Stimulated activated naive CD4-positive, alpha-beta T cell treated with Interleukin-2 at 50 U/mL for 16 hours (primary cell): ENCODE measurements around the gene BRD3.
"Not testable (repeated sequence)": the region's sequence is repeated elsewhere in the genome, so short reads cannot be mapped to it uniquely, and the experiment has no call there.

ENCODE experiments used
- DNase-seq: peaks from one replicate; lab custom pipeline; 2025; lab: John Stamatoyannopoulos, UW

BRD3 gene

DNA sequence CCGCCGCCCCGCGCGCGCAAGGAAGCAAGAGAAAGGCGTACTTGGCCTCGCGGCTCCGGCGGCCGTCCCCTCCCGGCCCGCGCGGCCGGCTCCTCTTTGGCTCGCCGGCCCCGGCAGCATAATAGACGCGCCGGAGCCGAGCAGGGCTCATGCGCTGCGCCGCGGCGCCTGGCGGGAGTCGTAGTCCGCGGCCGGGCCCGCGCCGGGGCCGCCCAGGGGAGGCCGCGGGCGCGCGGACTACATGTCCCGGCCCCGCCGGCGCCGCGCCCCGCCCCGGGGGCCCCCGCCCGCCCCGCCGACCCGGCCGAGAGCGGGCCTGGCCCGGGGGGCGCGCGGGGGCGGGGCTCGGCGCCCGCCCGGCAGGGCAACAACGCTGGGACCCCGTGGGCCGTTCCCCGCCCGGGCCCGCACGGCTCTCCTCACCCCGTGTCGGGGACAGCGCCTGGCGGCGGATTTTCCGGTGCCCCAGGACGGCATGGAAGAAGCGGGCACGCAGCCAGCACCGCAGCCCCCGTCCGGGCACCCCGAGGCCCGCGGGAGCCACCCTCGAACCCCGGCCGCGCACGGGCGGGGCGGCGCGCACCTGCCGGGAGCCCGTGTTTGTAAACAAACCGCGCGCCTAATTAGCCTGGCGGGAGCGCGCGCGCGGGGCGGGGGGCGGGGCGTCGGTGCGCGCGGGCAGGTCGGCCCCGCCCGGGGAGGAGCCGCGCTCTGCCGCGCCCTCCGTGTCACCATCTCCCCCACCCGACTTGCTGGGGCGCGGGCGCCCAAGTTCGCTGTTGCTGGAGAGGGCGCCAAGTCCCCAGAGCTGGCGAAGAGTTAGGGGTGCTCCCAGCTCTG lies at the start of gene BRD3:
BRD3 (minus strand) TSS at position 123 of the 840 bp plus-strand sequence. CDS start 14,549 bp downstream, outside the sequence.
- DNase-seq = peak; percentile 72

DNA sequence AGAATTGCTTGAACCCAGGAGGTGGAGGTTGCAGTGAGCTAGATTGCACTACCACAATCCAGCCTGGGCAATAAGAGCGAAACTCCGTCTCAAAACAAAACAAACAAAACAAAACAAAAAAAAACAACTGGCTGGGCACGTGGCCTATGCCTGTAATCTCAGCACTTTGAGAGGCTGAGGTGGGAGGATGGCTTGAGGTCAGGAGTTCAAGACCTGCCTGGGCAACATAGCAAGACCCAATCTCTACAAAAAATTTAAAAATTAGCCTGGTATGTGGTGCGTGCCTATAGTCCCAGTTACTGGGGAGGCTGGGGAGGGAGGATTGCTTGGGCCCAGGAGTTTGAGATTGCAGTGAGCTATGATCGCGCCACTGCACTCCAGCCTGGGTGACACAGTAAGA lies 44.7 kb upstream of the BRD3 start:
- no peak for DNase-seq

GRCh38 chr9:134111064-134111463 lies 43.2 kb upstream of the BRD3 start:
- DNase-seq = no peak

DNA sequence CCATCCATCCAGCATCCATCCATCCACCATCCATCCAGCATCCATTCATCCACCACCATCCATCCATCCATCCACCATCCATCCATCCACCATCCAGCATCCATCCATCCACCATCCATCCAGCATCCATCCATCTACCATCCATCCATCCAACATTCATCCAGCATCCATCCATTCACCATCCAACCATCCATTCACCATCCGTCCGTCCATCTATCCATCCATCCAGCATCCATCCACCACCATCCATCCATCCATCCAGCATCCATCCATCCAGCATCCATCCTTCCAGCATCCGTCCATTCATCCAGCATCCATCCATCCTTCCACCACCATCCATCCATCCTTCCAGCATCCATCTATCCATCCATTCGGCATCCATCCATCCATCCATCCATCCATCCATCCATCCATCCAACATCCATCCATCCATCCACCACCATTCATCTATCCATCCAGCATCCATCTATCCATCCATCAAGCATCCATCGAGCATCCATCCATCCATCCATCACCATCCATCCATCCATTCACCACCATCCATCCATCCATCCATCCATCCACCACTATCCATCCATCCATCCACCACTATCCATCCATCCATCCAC lies 35.7 kb upstream of the BRD3 start:
- DNase-seq = no peak

- no peak for DNase-seq
Measured at GRCh38 chr9:134101623-134102149, 33.9 kb upstream of the BRD3 start.

DNA sequence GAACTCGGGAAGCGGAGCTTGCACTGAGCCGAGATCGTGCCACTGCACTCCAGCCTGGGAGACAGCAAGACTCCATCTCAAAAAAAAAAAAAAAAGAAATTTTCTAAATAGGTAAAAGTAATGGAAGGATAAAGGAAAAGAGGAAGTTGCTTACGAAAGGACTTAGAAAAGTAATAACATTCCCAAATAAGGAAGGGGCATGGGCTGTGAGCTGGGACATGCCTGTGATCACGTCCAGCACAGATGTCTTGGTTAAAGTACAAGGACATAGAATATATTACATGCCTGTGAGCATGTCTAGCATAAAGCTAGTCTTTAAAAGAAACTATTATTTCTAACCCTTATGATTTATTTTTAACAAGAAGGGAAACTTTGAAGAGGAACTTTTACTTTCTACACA lies 33.3 kb upstream of the BRD3 start:
- not testable (repeated sequence) for DNase-seq

GRCh38 chr9:134100040-134100439 lies 32.2 kb upstream of the BRD3 start:
- no peak for DNase-seq

DNA sequence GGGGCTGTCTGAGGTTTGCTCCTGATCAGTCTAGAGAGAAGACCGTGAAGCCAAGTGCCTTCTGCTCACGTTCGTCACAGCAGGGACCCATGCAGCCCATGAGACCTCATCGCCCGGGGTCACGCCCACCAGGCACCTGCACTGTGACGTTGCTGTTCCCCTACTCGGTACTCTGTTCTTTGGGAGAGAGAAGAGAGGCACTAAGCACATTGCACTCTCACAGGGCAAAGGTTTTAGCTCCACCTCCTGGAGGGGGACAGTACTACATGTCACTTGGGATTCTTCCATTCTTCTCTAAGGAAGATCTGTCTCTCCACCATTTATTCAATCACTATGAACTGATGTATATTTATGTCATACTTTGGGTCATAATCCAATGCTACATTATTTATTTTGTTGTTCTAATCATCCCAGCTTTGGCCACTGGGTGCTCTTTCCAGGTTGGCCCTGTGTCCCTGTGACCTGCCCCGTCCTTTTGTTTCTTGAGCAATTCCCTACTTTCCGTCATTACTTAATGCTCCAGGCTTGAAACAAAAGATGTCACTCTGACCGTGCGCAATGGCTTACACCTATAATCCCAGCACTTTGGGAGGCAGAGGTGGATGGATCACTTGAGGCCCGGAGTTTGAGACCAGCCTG lies 31.4 kb upstream of the BRD3 start:
- DNase-seq = peak; percentile 23

GRCh38 chr9:134089972-134090371 lies 22.1 kb upstream of the BRD3 start:
- DNase-seq = no peak

- no peak for DNase-seq
Measured at GRCh38 chr9:134088063-134088725, 20.4 kb upstream of the BRD3 start.

GRCh38 chr9:134085674-134086073 lies 17.8 kb upstream of the BRD3 start:
- no peak for DNase-seq

DNA sequence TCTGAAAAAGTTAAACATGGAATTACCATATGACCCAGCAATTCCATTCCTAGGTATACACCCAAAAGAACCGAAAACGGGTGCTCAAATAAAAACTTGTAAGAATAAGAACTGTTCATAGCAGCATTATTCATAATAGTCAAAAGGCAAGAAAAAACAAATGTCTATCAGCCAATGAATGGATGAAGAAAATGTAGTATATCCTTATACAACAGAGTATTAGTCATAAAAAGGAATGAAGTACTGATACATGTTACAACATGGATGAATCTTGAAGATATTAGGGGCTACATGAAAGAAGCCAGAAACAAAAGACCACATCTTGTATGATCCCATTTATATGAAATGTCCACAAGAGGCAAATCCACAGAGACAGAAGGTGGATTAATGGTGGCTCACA lies 15.6 kb upstream of the BRD3 start:
- no peak for DNase-seq

DNA sequence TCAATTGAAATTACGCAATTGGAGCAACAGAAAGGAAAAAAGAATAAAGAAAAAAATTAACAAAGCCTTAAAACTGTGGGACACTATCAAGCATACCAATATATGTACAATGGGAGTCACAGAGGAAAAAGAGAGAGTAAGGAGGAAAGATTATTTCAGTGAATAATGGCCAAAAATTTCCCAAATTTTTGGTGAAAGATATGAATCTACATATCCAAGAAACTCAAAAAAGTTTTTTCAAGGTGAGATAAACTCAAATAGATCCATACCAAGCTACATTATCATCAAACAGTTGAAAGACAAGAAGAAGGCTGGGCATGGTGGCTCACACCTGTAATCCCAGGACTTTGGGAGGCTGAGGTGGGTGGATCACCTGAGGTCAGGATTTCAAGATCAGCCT lies 8.8 kb upstream of the BRD3 start:
- DNase-seq = no peak

- not testable (repeated sequence) for DNase-seq
Measured at GRCh38 chr9:134075689-134076088, 7.9 kb upstream of the BRD3 start.

DNA sequence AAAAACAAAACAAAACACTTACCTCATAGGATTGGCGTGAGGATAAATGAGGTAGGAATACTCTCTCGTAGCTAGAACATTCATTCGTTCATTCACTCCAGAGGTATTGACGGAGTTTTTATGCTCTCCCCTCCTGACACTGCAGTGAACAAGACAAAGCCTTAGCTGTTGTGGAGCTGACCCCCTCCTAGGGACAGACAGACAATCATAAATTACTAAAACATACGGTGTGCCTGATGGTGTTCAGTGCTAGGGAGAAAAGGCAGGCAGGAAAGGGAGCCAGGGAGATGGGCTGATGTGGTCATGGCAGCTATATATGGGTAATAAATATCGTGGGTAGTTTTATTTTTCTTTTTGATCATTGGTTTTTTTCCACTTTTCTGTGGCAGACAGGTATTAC lies 5.7 kb upstream of the BRD3 start:
- DNase-seq = no peak

- DNase-seq = not testable (repeated sequence)
Measured at GRCh38 chr9:134072683-134073082, 4.9 kb upstream of the BRD3 start.

- no peak for DNase-seq
Measured at GRCh38 chr9:134071149-134071548, 3.3 kb upstream of the BRD3 start.

GRCh38 chr9:134069480-134070399 lies 1.9 kb upstream of the BRD3 start:
- DNase-seq = no peak

DNA sequence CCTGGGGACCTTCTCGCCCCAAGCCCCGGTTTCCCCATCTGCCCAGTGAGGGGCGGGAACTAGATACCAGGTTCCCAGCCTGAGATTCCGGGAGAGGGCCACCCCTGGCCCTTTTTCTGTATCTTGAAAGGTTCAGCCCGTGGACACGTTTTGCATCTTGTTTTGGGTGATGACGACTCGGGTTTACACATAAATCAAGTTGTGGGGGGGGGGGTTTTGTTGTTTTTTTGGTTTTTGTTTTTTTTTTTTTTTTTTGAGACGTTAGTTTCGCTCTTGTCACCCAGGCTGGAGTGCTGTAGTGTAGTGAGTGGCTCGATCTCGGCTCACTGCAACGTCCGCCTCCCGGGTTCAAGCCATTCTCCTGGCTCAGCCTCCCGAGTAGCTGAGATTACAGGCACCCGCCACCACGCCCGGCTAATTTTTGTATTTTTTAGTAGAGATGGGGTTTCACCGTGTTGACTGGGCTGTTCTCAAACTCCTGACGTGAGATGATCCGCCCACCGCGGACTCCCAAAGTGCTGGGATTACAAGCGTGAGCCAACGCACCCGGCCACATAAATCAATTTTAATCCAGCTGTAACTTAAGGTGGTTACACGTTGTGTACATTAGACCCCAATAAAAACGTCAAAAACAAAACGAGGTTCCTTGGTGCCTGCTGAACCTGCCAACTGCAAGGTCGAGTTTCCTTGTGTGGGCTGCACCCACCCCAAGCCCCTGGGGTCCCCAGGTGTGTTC lies 1.1 kb upstream of the BRD3 start:
- DNase-seq = no peak
